GM18907 (cell line): ENCODE results near the gene KCND3.
"Not testable (repeated sequence)": the region's sequence is repeated elsewhere in the genome, so short reads cannot be mapped to it uniquely, and the experiment has no call there.

ENCODE experiments used
- ATAC-seq: cut with Tn5 transposase; IDR thresholded peaks from one replicate; pipeline ENCODE4 v1.9.1; 2021; ENCODE audit warnings: mild to moderate bottlenecking, moderate library complexity; ENCODE audit not compliant: unreplicated experiment

Gene KCND3

GRCh38 chr1:111747282-111747734, 242.2 kb downstream of the KCND3 start:
- no peak for ATAC-seq

- ATAC-seq = no peak
Observed at GRCh38 chr1:111746614-111746999, 242.9 kb downstream of the KCND3 start.

DNA sequence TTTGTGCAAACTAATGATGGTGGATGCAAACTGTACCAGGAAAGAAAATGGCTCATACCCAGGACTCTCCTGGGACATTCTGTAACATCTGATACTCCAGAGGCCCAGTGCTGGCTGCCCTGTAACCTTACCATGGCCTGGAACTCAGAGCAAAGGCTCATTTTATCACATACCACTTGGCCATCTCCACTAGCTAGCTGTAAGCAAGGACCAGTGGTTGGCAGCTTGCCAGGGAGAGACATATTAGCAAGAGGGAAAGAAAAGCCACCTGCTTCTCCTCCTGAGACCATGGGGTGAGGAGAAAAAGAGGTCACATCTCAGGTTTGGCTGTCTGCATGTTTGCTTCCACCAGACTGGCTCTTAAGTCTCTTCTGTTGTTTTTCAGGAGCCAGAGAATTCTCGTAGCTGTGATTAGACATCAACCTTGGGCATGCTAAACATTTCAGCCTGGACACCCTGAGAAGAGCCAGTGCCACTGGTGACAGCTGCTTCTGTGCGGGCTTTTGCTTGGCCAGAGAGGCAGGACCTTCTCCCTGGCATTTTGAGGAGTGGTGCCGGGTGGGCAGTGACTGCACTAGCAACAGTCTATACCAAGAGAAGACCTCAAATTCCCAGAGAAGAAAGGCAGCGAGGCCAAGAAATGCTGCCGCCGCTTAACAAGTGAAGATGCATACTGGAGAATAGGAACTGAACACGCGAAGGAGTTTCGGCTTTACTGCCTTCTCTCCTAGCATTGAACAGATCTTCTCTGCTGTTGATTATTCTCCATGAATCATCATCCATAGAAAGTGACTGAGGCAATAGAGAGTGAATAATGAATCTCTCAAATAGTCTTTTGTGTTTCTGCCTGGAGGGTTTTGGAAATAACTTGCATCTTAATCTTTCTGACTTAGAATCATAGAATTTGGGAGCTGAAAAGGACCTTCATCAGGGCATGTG, 243.5 kb downstream of the KCND3 start:
- no peak for ATAC-seq

DNA sequence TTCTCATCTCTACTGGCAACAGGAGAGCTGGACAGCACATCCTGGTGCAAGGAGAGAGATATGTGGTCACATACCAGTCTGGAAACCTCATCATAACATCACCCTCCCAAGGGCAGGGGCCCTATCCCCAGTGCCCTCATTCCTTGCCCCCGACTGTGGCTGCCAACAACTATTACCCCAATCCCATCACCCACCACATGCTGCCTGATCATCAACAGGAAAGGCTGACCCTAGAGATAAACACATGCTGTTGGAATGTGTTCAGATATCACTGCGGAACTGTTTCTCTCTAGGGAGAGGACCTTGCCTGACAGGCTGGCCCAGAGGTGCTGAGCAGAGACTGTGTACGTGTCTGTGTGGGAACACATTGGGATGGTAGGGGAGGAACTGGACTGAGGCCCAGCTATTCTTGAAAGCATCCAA, 245.8 kb downstream of the KCND3 start:
- no peak for ATAC-seq

GRCh38 chr1:111742938-111743549, 246.4 kb downstream of the KCND3 start:
- no peak for ATAC-seq

- ATAC-seq = not testable (repeated sequence)
Observed at GRCh38 chr1:111742292-111742691, 247.2 kb downstream of the KCND3 start.

DNA sequence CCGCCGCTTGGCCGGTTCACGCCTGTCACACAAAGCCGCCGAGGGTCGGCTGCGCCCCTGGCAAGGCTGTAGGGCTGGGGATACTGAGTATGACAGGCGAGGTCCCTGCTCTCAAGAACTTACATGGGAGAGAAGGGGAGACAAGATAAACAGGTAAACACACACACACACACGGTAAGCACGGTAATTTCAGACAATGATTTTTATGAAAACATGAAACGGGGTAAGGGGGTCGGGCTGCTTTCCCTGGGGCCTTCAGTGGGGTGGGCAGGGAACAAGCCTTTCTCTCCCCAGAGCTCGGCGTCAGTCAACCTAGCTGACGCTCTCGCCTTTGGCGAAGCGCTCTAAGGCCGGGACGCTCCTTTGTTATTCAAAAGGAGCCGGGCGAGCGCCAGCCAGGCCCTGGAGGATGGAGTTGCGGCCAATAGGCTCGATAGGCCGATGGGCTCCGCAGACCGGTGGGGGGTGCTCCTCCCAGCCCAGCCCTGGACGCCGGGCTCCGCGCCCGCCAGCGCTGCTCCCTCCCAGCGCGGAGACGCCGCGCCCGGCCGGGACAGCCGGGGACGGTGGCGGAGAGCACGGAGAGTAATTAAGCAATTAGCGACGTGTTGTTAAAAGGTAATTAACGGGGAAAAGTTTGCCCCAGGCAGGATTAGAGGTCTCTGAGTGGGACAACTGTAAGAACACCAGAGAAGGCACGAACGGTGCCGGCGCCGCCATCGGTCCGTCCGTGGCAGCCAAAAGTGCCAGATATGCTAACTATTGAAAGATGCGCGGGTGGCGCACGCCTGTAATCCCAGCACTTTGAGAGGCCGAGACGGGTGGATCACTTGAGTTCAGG, 249.3 kb downstream of the KCND3 start:
- ATAC-seq = no peak

DNA sequence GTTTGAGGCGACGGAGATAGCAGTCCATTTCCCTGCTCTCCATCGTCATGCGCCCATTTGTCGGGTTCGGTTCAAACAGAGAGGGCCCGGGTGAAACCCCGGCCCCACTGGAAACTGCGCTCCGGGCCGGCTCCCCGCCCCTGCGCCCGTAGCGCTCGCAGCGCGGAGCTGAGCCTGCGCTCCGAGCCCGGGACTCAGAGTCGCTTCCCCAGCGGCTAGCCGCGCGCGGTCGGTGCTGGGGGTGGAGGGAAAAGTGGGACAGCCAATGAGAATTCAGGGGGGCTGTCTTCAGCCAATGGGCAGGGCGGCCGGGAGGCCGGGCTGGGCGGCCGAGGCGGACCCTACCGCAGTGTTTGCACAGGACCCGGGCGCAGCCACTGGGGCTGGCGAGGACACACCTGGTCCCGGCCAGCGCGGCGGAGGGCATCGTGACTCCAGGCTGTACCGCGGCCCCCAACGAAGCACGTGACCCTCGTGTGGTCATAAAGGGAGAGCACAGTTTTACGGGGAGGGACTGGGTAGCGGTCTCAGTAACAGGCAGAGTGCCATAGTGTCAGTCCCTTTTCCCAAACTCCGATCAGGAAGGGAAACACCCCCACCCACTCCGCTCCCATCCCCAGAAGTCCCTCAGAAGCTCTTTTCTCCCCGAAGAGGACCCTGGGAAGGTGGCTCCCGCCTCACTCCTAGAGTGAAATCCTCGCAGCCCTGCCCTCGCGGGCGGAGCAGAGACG, 250.1 kb downstream of the KCND3 start, which contains the start of gene INKA2:
Gene INKA2 (minus strand): TSS at position 202 of the 731 bp plus-strand sequence. CDS start 153 bp downstream, at position 49.
- ATAC-seq = peak; percentile 83

- peak; percentile 54 for ATAC-seq
Observed at GRCh38 chr1:111738436-111739193, 250.9 kb downstream of the KCND3 start.

DNA sequence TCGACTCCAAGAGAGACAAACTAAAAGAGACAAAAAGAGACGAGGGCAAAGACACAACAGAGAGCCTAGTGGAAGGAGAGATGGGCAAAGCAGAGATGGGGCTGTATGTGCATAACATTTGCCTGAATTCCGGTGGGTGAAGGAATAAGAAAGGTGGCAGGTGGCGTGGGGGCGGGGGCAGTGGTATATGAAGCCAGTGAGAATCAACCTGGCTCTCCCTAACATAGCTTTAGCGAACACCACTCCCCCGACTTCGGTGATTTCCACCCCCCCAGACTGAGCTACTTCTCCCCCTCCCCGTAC, 251.4 kb downstream of the KCND3 start:
- no peak for ATAC-seq

DNA sequence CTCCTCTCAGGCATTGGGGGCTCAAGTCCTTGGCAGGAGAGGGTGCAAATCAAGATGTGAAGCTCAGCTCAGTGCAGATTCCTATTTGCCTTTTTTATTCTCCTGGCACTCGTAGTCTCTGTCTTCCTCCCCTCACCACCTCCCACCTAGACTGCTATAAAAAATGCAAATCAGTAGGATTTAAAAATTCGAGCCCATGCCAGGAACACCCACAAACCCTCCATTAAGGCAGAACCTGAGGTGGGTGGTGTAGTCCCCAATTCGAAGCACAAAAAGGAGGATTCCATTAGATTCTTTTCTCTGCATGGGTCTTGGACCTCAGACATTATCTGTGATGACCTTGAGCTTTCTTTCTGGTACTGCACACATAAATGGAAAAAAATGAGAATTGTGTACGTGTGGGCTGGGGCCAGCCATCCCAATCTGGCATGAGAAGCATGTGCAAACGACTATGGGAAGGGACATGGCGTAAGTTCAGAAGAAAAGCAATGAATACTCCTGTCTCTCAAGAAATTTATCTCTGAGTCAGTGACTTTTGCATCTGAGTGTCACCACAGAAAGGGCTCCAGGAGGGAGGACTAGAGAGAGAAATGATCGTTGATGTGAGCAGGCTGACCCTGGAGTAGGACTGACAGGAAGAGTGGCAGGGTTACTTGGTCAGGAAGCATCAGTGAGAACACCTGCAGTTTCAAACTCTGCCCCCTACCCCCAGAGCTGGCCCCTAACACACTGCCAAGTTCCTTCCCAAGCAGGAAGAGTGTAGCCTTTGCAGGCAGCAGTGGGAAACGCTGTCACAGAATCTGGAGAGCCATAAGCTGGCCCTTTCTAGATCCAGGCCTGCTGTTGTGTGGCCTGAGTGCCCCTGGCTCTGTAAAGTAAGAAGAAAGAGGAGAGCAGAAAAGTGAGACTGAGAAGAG, 252.0 kb downstream of the KCND3 start:
- ATAC-seq = no peak

GRCh38 chr1:111736548-111737215, 252.8 kb downstream of the KCND3 start:
- ATAC-seq = no peak

- no peak for ATAC-seq
Observed at GRCh38 chr1:111735858-111736544, 253.5 kb downstream of the KCND3 start.

- ATAC-seq = no peak
Observed at GRCh38 chr1:111735321-111735720, 254.1 kb downstream of the KCND3 start.

DNA sequence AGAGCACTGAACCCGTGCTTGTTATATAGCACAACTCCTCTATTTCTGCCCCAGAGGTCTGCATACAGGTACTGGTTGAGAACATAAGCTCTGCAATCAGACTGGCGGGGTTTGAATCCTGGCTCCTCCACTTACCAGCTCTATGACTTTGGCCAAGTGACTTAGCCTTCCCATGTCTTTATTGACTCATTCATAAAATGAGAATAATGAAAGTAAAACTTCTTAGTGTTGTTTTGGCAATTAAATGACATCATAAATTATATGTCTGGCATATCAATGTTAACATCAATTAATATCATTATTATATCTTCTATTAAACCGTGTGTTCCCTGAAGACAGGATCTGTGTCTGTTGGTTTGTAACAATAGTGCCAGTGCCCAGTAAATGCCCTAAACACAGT, 254.6 kb downstream of the KCND3 start:
- ATAC-seq = no peak

GRCh38 chr1:111734426-111734825, 255.0 kb downstream of the KCND3 start:
- ATAC-seq = no peak

GRCh38 chr1:111733992-111734341, 255.5 kb downstream of the KCND3 start:
- no peak for ATAC-seq
